SK-N-SH (cell line): ENCODE measurements around the gene STARD10. TPM values are rescaled to one million over a fixed set of nuclear protein-coding genes. Genes with fewer than 3 reads are reported as not detected.

ENCODE experiments used
- CTCF ChIA-PET: fragments of 300-600, 350-600 bp; formaldehyde crosslinking; extraction: SDS; loops from one replicate; lab custom pipeline; 2021; lab: Yijun Ruan, JAX
- POLR2A ChIA-PET: fragments of 350-600 bp; sonication (Branson Sonifier 250); formaldehyde crosslinking; extraction: SDS; loops from one replicate; lab custom pipeline; 2020; ENCODE audit warnings: antibody characterized with exemption, inconsistent platforms; lab: Yijun Ruan, JAX
- DNase-seq: peaks from one replicate; pipeline ENCODE4 v3.0.0; 2012
- H2AFZ ChIP-seq: fragments of 200-600 bp; sonication (generic); 2 replicates; pipeline ENCODE4 v1.8.1; 2016; ENCODE audit warnings: antibody characterized with exemption, mild to moderate bottlenecking, low read depth
- H3F3A ChIP-seq: fragments of 200-600 bp; sonication (generic); replicated peaks from 2 replicates; pipeline ENCODE3; 2016; ENCODE audit warnings: antibody characterized with exemption, mild to moderate bottlenecking; ENCODE audit not compliant: insufficient read depth
- H3K27ac ChIP-seq, 2 experiments: fragments of 200-500 bp in 1 of 2; fragments of 200-600 bp in 1 of 2; sonication (Bioruptor generic) in 1 of 2; sonication (generic), shearing (Covaris generic) in 1 of 2; 2 replicates each; pipeline versions ENCODE4 v1.5.1 to v1.6.1; 2014 to 2016; ENCODE audit warnings: low read depth in 2 of 2, inconsistent platforms in 1 of 2, low read length in 1 of 2, mild to moderate bottlenecking in 1 of 2, mixed read lengths in 1 of 2
- H3K27me3 ChIP-seq: fragments of 200-600 bp; sonication (generic), shearing (Covaris generic); 2 replicates; pipeline ENCODE4 v1.6.1; 2016; ENCODE audit warnings: mixed run types; ENCODE audit not compliant: insufficient read depth
- H3K36me3 ChIP-seq, 2 experiments: fragments of 200-500 bp in 1 of 2; fragments of 200-600 bp in 1 of 2; sonication (Bioruptor generic) in 1 of 2; sonication (generic) in 1 of 2; replicated peaks in 1 of 2; 2 replicates each; pipeline versions ENCODE3 to v1.5.1; 2014 to 2016; ENCODE audit warnings: low read length in 1 of 2, mild to moderate bottlenecking in 1 of 2; ENCODE audit not compliant: insufficient read depth in 2 of 2, control insufficient read depth in 1 of 2
- H3K4me1 ChIP-seq, 2 experiments: fragments of 200-500 bp in 1 of 2; fragments of 200-600 bp in 1 of 2; sonication (Bioruptor generic) in 1 of 2; sonication (generic), shearing (Covaris generic) in 1 of 2; 2 replicates each; pipeline versions ENCODE4 v1.5.1 to v1.6.1; 2014 to 2016; ENCODE audit warnings: low read depth in 1 of 2, low read length in 1 of 2, mixed run types in 1 of 2; ENCODE audit not compliant: insufficient read depth in 2 of 2, control insufficient read depth in 1 of 2
- H3K4me2 ChIP-seq: fragments of 200-600 bp; sonication (generic), shearing (Covaris generic); 2 replicates; pipeline ENCODE4 v1.6.1; 2017; ENCODE audit warnings: mixed run types
- H3K4me3 ChIP-seq, 2 experiments: fragments of 200-500 bp in 1 of 2; fragments of 200-600 bp in 1 of 2; sonication (Bioruptor generic) in 1 of 2; sonication (generic), shearing (Covaris generic) in 1 of 2; 2 replicates each; pipeline versions ENCODE4 v1.5.1 to v1.8.1; 2014 to 2016; ENCODE audit warnings: low read depth in 2 of 2, inconsistent platforms in 1 of 2, low read length in 1 of 2, mild to moderate bottlenecking in 1 of 2, mixed read lengths in 1 of 2, moderate library complexity in 1 of 2
- H3K79me2 ChIP-seq: fragments of 200-600 bp; sonication (generic); 2 replicates; pipeline ENCODE4 v1.8.1; 2017; ENCODE audit warnings: mild to moderate bottlenecking; ENCODE audit not compliant: insufficient read depth
- H3K9ac ChIP-seq: fragments of 200-600 bp; sonication (generic); 2 replicates; pipeline ENCODE4 v1.6.1; 2017; ENCODE audit warnings: mixed run types
- H3K9me2 ChIP-seq: fragments of 200-600 bp; sonication (generic); 2 replicates; pipeline ENCODE4 v1.6.1; 2017; ENCODE audit warnings: mixed run types
- H3K9me3 ChIP-seq: fragments of 200-600 bp; sonication (generic); 2 replicates; pipeline ENCODE4 v1.6.1; 2017; ENCODE audit warnings: mixed run types, mild to moderate bottlenecking, moderate library complexity
- H4K20me1 ChIP-seq: fragments of 200-600 bp; sonication (generic); 2 replicates; pipeline ENCODE4 v1.6.1; 2017; ENCODE audit warnings: mild to moderate bottlenecking, mixed run types; ENCODE audit not compliant: insufficient read depth
- CHD2 ChIP-seq: fragments of 150-350 bp; IDR thresholded peaks from 2 replicates; pipeline ENCODE4 v1.6.1; 2018; ENCODE audit warnings: low read length; ENCODE audit not compliant: partially characterized antibody
- CTCF ChIP-seq: fragments of 200-600 bp; sonication (generic); IDR thresholded peaks from 2 replicates; pipeline ENCODE4 v1.6.1; 2017; ENCODE audit warnings: antibody characterized with exemption, mild to moderate bottlenecking, moderate library complexity
- EP300 ChIP-seq, 2 experiments: IDR thresholded peaks; 2 replicates each; pipeline versions ENCODE4 v1.4.0 to v1.6.1; 2012; ENCODE audit warnings: borderline replicate concordance in 1 of 2, low read depth in 1 of 2, low read length in 1 of 2
- EZH2phosphoT487 ChIP-seq: fragments of 200-600 bp; sonication (generic); IDR thresholded peaks from 2 replicates; pipeline ENCODE4 v1.6.1; 2017; ENCODE audit warnings: low read depth, mixed run types, mild to moderate bottlenecking, antibody characterized with exemption, moderate library complexity, borderline replicate concordance
- FOXM1 ChIP-seq: IDR thresholded peaks from 2 replicates; pipeline ENCODE4 v1.4.0; 2012; ENCODE audit warnings: low read depth, mild to moderate bottlenecking
- GABPA ChIP-seq: IDR thresholded peaks from 2 replicates; pipeline ENCODE4 v1.4.0; 2012; ENCODE audit warnings: low read depth, mild to moderate bottlenecking
- JUND ChIP-seq: IDR thresholded peaks from 2 replicates; pipeline ENCODE4 v1.4.0; 2012
- MAX ChIP-seq: IDR thresholded peaks from 2 replicates; pipeline ENCODE4 v1.4.0; 2012; ENCODE audit warnings: low read depth
- NRF1 ChIP-seq: IDR thresholded peaks from 2 replicates; pipeline ENCODE4 v1.6.1; 2012; ENCODE audit warnings: low read depth, mild to moderate bottlenecking, low read length
- PBX3 ChIP-seq: IDR thresholded peaks from 2 replicates; pipeline ENCODE4; 2012
- POLR2AphosphoS5 ChIP-seq: IDR thresholded peaks from 2 replicates; pipeline ENCODE4 v1.6.1; 2012; ENCODE audit warnings: low read depth, low read length
- RFX5 ChIP-seq: IDR thresholded peaks from 2 replicates; pipeline ENCODE4 v1.6.1; 2012; ENCODE audit warnings: mild to moderate bottlenecking, improper control_type of control experiment, low read length
- RXRA ChIP-seq: IDR thresholded peaks from 2 replicates; pipeline ENCODE4 v1.4.0; 2012; ENCODE audit warnings: low read depth, mild to moderate bottlenecking, borderline replicate concordance
- SMC3 ChIP-seq: IDR thresholded peaks from 2 replicates; pipeline ENCODE4 v1.6.1; 2012; ENCODE audit warnings: low read depth, low read length, improper control_type of control experiment
- TAF1 ChIP-seq: IDR thresholded peaks from 2 replicates; pipeline ENCODE4 v1.6.1; 2012; ENCODE audit warnings: low read depth, mild to moderate bottlenecking, low read length, moderate library complexity, borderline replicate concordance
- TEAD4 ChIP-seq: IDR thresholded peaks from 2 replicates; pipeline ENCODE4 v1.4.0; 2012; ENCODE audit warnings: mild to moderate bottlenecking, borderline replicate concordance; ENCODE audit not compliant: insufficient read depth
- ZBTB33 ChIP-seq: IDR thresholded peaks from 2 replicates; pipeline ENCODE4 v1.4.0; 2012; ENCODE audit warnings: low read depth, borderline replicate concordance
- WGBS: methylation state at CpG from one replicate; pipeline ENCODE4 v1.1.6; 2017; ENCODE audit warnings: low lambda C conversion rate; 5-methylcytosine and 5-hydroxymethylcytosine counted together
- polyA plus RNA-seq, 3 experiments: library from polyadenylated mRNA; depleted of rRNA; stranded (reverse); fragments of >200 nt; gene quantifications; 2 replicates each; pipeline ENCODE4 v1.2.3, GENCODE V29; 2012

Gene STARD10
- polyA plus RNA-seq, 1 of the 3 experiments (the other 2 are of a cell fraction): 47.7 TPM

- no peak for DNase-seq
- Histone ChIP-seq H3K4me3 (no peak overlapping the region), H3K9ac (no peak overlapping the region), H3K36me3 (no peaks in the 10 kb centered on the region), H3K79me2 (no peaks in the 10 kb centered on the region)
- WGBS: 90% methylated on average over 4 of the region's 4 CpGs
- TF ChIP-seq JUND: no peak
- TF ChIP-seq SMC3: no peak
- TF ChIP-seq ZBTB33: no peak
- TF ChIP-seq RFX5: no peak
- TF ChIP-seq POLR2AphosphoS5: no peak
- no peak for TF ChIP-seq CHD2
- no peak for TF ChIP-seq RXRA
- TF ChIP-seq NRF1: no peak
- no peak for TF ChIP-seq TAF1
- TF ChIP-seq, all 33 proteins: peak for 0
- CTCF ChIA-PET: interaction anchor here (1.2 to 4.8 kb wide), 5 partner anchors 8 to 137 kb away, joined by 3 to 43 read pairs (median 23); partner anchors contain the start of gene STARD10
- H3K9me2 ChIP-seq: no peaks in the 10 kb centered on the region
- H3K9me3 ChIP-seq: no peaks in the 10 kb centered on the region
- H3K4me1 ChIP-seq: peaks cover 3 to 60% of the 10 kb centered on the region in 2 experiments; a peak in 2 of 4 replicates
- H4K20me1 ChIP-seq: no peaks in the 10 kb centered on the region
- POLR2A ChIA-PET: no interaction called here
- H2AFZ ChIP-seq: no peak overlapping the region
- no peaks in the 10 kb centered on the region for H3K27me3 ChIP-seq
- H3K4me2 ChIP-seq: no peak overlapping the region
- H3F3A ChIP-seq: no peaks in the 10 kb centered on the region
- no peak overlapping the region for H3K27ac ChIP-seq
Measured at GRCh38 chr11:72779495-72780128, 14.2 kb downstream of the STARD10 start.

DNA sequence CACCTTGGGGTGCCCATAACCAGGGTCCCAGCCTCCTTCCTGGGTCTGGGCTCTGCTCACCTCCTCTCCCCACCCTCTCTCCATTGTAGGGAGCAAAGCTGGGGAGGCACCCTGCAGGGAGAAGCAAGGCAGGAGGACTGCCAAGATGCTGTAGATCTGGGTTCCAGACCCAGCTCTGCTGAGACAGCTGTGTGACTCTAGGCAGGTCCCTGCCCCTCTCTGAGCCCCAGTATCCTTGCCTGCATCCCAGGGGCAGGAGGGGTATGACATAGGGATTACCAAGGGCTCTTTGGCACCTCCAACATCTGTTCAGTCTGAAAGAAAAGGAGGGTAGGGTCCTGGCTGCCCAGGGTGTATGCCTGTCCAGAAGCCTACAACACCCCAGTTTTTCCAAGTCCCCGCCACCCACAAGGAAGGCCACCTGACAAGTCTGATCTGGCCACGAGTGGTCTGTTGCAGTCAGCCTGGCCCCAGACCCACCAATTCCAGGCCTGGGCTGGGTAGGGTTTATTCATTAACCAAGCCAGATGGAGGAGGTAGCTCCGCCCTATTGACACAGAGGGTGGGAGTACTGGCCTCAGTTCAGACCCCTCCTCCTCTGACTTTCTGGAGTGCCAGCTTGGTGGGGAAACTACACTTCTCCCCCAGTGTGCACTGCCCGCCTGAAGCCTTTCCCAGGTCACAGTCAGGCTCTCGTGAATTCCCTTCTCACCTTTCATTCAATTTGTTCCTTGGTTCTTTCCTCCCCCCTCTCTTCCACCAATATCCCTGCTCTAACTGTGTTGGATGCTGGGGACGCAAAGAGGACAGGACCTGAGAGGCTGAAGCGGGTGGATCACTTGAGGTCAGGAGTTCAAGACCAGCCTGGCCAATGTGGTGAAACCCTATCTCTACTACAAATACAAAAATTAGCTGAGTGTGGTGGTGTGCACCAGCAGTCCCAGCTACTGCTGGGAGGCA is 15.0 kb downstream of the STARD10 start:
- no peaks in the 10 kb centered on the region for H3K9me2 ChIP-seq
- no peaks in the 10 kb centered on the region for H3K9me3 ChIP-seq
- CTCF ChIA-PET: interaction anchor here (1.0 to 4.8 kb wide), 6 partner anchors 10 to 136 kb away, joined by 3 to 33 read pairs (median 4); partner anchors contain the start of gene STARD10
- peak overlapping the region in 1 of 2 experiments; percentile 64; a peak in 1 of 4 replicates for H3K27ac ChIP-seq
- no peak overlapping the region for H3K4me2 ChIP-seq
- H3K4me1 ChIP-seq: peaks cover 5 to 68% of the 10 kb centered on the region in 2 experiments; a peak in 2 of 4 replicates
- H3K27me3 ChIP-seq: no peaks in the 10 kb centered on the region
- POLR2A ChIA-PET: interaction anchor here (0.6 kb wide), 1 partner anchor 49 kb away, joined by 3 read pairs; no protein-coding TSS in a partner anchor
- no peak for DNase-seq
- H3F3A ChIP-seq: no peaks in the 10 kb centered on the region
- H3K36me3 ChIP-seq: no peaks in the 10 kb centered on the region
- H2AFZ ChIP-seq: no peak overlapping the region
- H3K4me3 ChIP-seq: no peak overlapping the region
- H3K79me2 ChIP-seq: no peaks in the 10 kb centered on the region
- no peaks in the 10 kb centered on the region for H4K20me1 ChIP-seq
- H3K9ac ChIP-seq: no peak overlapping the region
- WGBS: 97% methylated on average over 6 of the region's 7 CpGs
- TF ChIP-seq EZH2phosphoT487: no peak
- TF ChIP-seq TAF1: no peak
- no peak for TF ChIP-seq GABPA
- no peak for TF ChIP-seq MAX
- no peak for TF ChIP-seq RXRA
- no peak for TF ChIP-seq FOXM1
- TF ChIP-seq CTCF: no peak
- TF ChIP-seq EP300 (IDR thresholded peaks at IDR 0.05; ENCODE audit: borderline replicate concordance in 1 of 2, low read depth in 1 of 2, low read length in 1 of 2): no peak
- TF ChIP-seq PBX3: no peak
- TF ChIP-seq TEAD4: no peak
- TF ChIP-seq JUND: no peak
